Measurements from ENCODE around the gene CDH11.
A peak's percentile ranks its signal among the peaks of the same experiment; 100 is the strongest.

CDH11 gene

GRCh38 chr16:65117811-65118448 is 3.9 kb downstream of the CDH11 start:
- no peak for ATAC-seq

GRCh38 chr16:65116818-65117430 is 4.9 kb downstream of the CDH11 start:
- DNase-seq (no peak), ATAC-seq (no peak)

More at GRCh38 chr16:65117811-65118448, 3.9 kb downstream of the CDH11 start:
- peak; percentile 40 for DNase-seq

GRCh38 chr16:65116216-65116615 is 5.6 kb downstream of the CDH11 start:
- ATAC-seq, result no peak
- no peak for DNase-seq

GRCh38 chr16:65114527-65114926 is 7.3 kb downstream of the CDH11 start:
- DNase-seq (no peak), ATAC-seq (no peak)

- no peak for ATAC-seq
- DNase-seq, result no peak
These were observed 8.4 kb downstream of the CDH11 start for GRCh38 chr16:65113441-65113840.

- no peak for DNase-seq
- ATAC-seq, result no peak
These were observed 10.6 kb downstream of the CDH11 start for GRCh38 chr16:65111306-65111705.

- no peak for DNase-seq
- ATAC-seq, result no peak
These were observed 15.1 kb downstream of the CDH11 start for GRCh38 chr16:65106757-65107156.

GRCh38 chr16:65105171-65105570 is 16.7 kb downstream of the CDH11 start:
- no peak for ATAC-seq
- no peak for DNase-seq

- no peak for DNase-seq
- ATAC-seq, result no peak
These were observed 17.4 kb downstream of the CDH11 start for GRCh38 chr16:65104471-65104870.

- ATAC-seq (no peak), DNase-seq (no peak)
These were observed 19.5 kb downstream of the CDH11 start for GRCh38 chr16:65102326-65102725.

- no peak for ATAC-seq
- DNase-seq, result no peak
These were observed 20.9 kb downstream of the CDH11 start for GRCh38 chr16:65101009-65101408.

- no peak for DNase-seq
- no peak for ATAC-seq
These were observed 22.3 kb downstream of the CDH11 start for GRCh38 chr16:65099607-65100006.

- DNase-seq (no peak), ATAC-seq (no peak)
These were observed 22.9 kb downstream of the CDH11 start for GRCh38 chr16:65098916-65099315.

GRCh38 chr16:65097296-65097695 is 24.6 kb downstream of the CDH11 start:
- ATAC-seq (no peak), DNase-seq (no peak)

GRCh38 chr16:65095906-65096305 is 26.0 kb downstream of the CDH11 start:
- ATAC-seq (no peak), DNase-seq (no peak)

GRCh38 chr16:65095090-65095728 is 26.7 kb downstream of the CDH11 start:
- no peak for ATAC-seq
- no peak for DNase-seq

- no peak for DNase-seq
- no peak for ATAC-seq
These were observed 27.9 kb downstream of the CDH11 start for GRCh38 chr16:65094009-65094408.

GRCh38 chr16:65083164-65083857 is 38.6 kb downstream of the CDH11 start:
- DNase-seq, result no peak
- no peak for ATAC-seq

- ATAC-seq, result no peak
These were observed 42.3 kb downstream of the CDH11 start for GRCh38 chr16:65079549-65079948.

GRCh38 chr16:65077181-65077580 is 44.7 kb downstream of the CDH11 start:
- DNase-seq (no peak), ATAC-seq (no peak)

More at GRCh38 chr16:65079549-65079948, 42.3 kb downstream of the CDH11 start:
- DNase-seq, result no peak

- no peak for ATAC-seq
These were observed 46.0 kb downstream of the CDH11 start for GRCh38 chr16:65075877-65076276.

GRCh38 chr16:65071433-65072311 is 50.2 kb downstream of the CDH11 start:
- ATAC-seq, result no peak
- DNase-seq, result no peak

More at GRCh38 chr16:65075877-65076276, 46.0 kb downstream of the CDH11 start:
- DNase-seq, result no peak
